HepG2 (cell line): ENCODE measurements around the gene KCNK6. TPM values are rescaled to one million over a fixed set of nuclear protein-coding genes. Genes with fewer than 3 reads are reported as not detected.
A peak's percentile ranks its signal among the peaks of the same experiment; 100 is the strongest.

Experiments used
- AHR ChIP-seq: IDR thresholded peaks from 2 replicates; pipeline ENCODE4 v1.6.1; 2018; ENCODE audit warnings: missing genetic modification reagents, missing compliant biosample characterization
- CCDC6 ChIP-seq: sonication (generic); formaldehyde crosslinking; IDR thresholded peaks from 2 replicates; pipeline ENCODE4 v1.8.1; 2022; ENCODE audit warnings: mild to moderate bottlenecking, missing genetic modification reagents, moderate library complexity
- KDM5B ChIP-seq: sonication (generic); formaldehyde crosslinking; IDR thresholded peaks from 2 replicates; pipeline ENCODE4 v1.4.0; 2020; ENCODE audit warnings: missing genetic modification reagents, mild to moderate bottlenecking, borderline replicate concordance
- NFYC ChIP-seq: IDR thresholded peaks from 2 replicates; pipeline ENCODE4 v1.6.1; 2016; ENCODE audit warnings: missing genetic modification reagents, missing compliant biosample characterization
- NR2F6 ChIP-seq, 2 experiments: IDR thresholded peaks; 2 replicates each; pipeline ENCODE4 v1.6.1; 2016; ENCODE audit warnings: antibody characterized with exemption in 1 of 2, mild to moderate bottlenecking in 1 of 2
- SMARCC2 ChIP-seq: fragments of 450-650 bp; IDR thresholded peaks from 2 replicates; pipeline ENCODE4 v1.6.1; 2017; ENCODE audit warnings: antibody characterized with exemption, mild to moderate bottlenecking
- TAF1 ChIP-seq: sonication (generic); formaldehyde crosslinking; IDR thresholded peaks from 2 replicates; pipeline ENCODE4 v1.4.0; 2020; ENCODE audit warnings: missing genetic modification reagents
- YY1 ChIP-seq: IDR thresholded peaks from 2 replicates; pipeline ENCODE4 v1.6.1; 2011; ENCODE audit warnings: low read length, low read depth, moderate library complexity, mild to moderate bottlenecking; ENCODE audit not compliant: insufficient read depth, insufficient replicate concordance
- ZNF124 ChIP-seq: sonication (generic); formaldehyde crosslinking; IDR thresholded peaks from 2 replicates; pipeline ENCODE4 v1.4.0; 2020; ENCODE audit warnings: missing genetic modification reagents
- ZNF549 ChIP-seq: sonication (generic); formaldehyde crosslinking; IDR thresholded peaks from 2 replicates; pipeline ENCODE4 v1.5.0; 2020; ENCODE audit warnings: missing genetic modification reagents
- ZNF563 ChIP-seq: sonication (generic); formaldehyde crosslinking; IDR thresholded peaks from 2 replicates; pipeline ENCODE4 v1.8.0; 2022; ENCODE audit warnings: mild to moderate bottlenecking, moderate library complexity, missing genetic modification reagents
- ZNF570 ChIP-seq: sonication (generic); formaldehyde crosslinking; IDR thresholded peaks from 2 replicates; pipeline ENCODE4 v1.4.0; 2020; ENCODE audit warnings: mild to moderate bottlenecking, missing genetic modification reagents, borderline replicate concordance
- polyA plus RNA-seq, 8 experiments: library from polyadenylated mRNA; depleted of rRNA in 3 of 8; stranded (reverse) in 7 of 8; unstranded in 1 of 8; fragments of >200 nt; fragmentation: Illumina TruSeq in 4 of 8; extraction: Trizol in 4 of 8; gene quantifications; 2 replicates each; pipeline versions ENCODE4 v1.2.1 to v1.2.3, GENCODE V29; 2011 to 2016; ENCODE audit warnings: low read depth in 4 of 8, missing spikeins in 1 of 8, mixed read lengths in 1 of 8; ENCODE audit not compliant: insufficient read depth in 1 of 8
- total RNA-seq, 5 experiments: library from RNA; depleted of rRNA; stranded (reverse); fragments of >200 nt; fragmentation: Illumina TruSeq; extraction: Trizol; gene quantifications; 2 replicates each; pipeline ENCODE4 v1.2.3, GENCODE V29; 2016; ENCODE audit warnings: low read depth in 1 of 5
- TF ChIP-seq, protein P1 (sequence below): sonication (generic); formaldehyde crosslinking; IDR thresholded peaks from 2 replicates; pipeline ENCODE4 v1.5.1; 2020; ENCODE audit warnings: mild to moderate bottlenecking, missing genetic modification reagents, moderate library complexity
- TF ChIP-seq, protein P2 (sequence below): IDR thresholded peaks from 2 replicates; pipeline ENCODE4 v1.6.1; 2012; ENCODE audit warnings: low read depth, low read length, improper control_type of control experiment
- TF ChIP-seq, protein P3 (sequence below): sonication (generic); formaldehyde crosslinking; IDR thresholded peaks from 2 replicates; pipeline ENCODE4 v1.8.0; 2022; ENCODE audit warnings: mild to moderate bottlenecking, missing genetic modification reagents, borderline replicate concordance
- TF ChIP-seq, protein P4 (sequence below): sonication (generic); formaldehyde crosslinking; IDR thresholded peaks from 2 replicates; pipeline ENCODE4 v1.9.0; 2021; ENCODE audit warnings: missing genetic modification reagents, borderline replicate concordance
- TF ChIP-seq, protein P5 (sequence below): sonication (generic); formaldehyde crosslinking; IDR thresholded peaks from 2 replicates; pipeline ENCODE4 v1.8.1; 2023; ENCODE audit warnings: missing genetic modification reagents, inconsistent platforms, borderline replicate concordance
- TF ChIP-seq, protein P6 (sequence below): sonication (generic); formaldehyde crosslinking; IDR thresholded peaks from 2 replicates; pipeline ENCODE4 v1.8.1; 2023; ENCODE audit warnings: mild to moderate bottlenecking, missing genetic modification reagents

KCNK6 gene
- total and polyA plus RNA-seq, 2 of the 13 experiments (the other 11 are each of a cell fraction or from before 2014, with no cell fraction given): 0.03 TPM; not detected in 1

GRCh38 chr19:38374332-38375097, 54.9 kb downstream of the KCNK6 start, which contains the start of gene PSMD8 (continued):
- TF ChIP-seq NFYC (CRISPR knock-in tag) (peak; percentile 48), NR2F6 (IDR thresholded peaks at IDR 0.05) (no peak), NR2F6 (CRISPR knock-in tag; IDR thresholded peaks at IDR 0.05) (no peak; the same call in 1 of the 2 replicates), TAF1 (CRISPR knock-in tag) (peak; percentile 100), KDM5B (CRISPR knock-in tag) (peak; percentile 92), ZNF124 (CRISPR knock-in tag) (0 out of 2 replicates have a peak, but pooled peaks have one; percentile 13), CCDC6 (peak; percentile 76; the same call in 1 of the 2 replicates), SMARCC2 (no peak), ZNF570 (0 out of 2 replicates have a peak, but pooled peaks have one; percentile 57), ZNF549 (CRISPR knock-in tag) (0 out of 2 replicates have a peak, but pooled peaks have one; percentile 66), ZNF563 (CRISPR knock-in tag) (peak; percentile 72; the same call in 1 of the 2 replicates), AHR (CRISPR knock-in tag) (0 out of 2 replicates have a peak, but pooled peaks have one; percentile 51), YY1 (peak; percentile 95)
- TF ChIP-seq, protein P1, sequence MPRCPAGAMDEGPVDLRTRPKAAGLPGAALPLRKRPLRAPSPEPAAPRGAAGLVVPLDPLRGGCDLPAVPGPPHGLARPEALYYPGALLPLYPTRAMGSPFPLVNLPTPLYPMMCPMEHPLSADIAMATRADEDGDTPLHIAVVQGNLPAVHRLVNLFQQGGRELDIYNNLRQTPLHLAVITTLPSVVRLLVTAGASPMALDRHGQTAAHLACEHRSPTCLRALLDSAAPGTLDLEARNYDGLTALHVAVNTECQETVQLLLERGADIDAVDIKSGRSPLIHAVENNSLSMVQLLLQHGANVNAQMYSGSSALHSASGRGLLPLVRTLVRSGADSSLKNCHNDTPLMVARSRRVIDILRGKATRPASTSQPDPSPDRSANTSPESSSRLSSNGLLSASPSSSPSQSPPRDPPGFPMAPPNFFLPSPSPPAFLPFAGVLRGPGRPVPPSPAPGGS: peak; percentile 59; the same call in 1 of the 2 replicates
- TF ChIP-seq, protein P2, sequence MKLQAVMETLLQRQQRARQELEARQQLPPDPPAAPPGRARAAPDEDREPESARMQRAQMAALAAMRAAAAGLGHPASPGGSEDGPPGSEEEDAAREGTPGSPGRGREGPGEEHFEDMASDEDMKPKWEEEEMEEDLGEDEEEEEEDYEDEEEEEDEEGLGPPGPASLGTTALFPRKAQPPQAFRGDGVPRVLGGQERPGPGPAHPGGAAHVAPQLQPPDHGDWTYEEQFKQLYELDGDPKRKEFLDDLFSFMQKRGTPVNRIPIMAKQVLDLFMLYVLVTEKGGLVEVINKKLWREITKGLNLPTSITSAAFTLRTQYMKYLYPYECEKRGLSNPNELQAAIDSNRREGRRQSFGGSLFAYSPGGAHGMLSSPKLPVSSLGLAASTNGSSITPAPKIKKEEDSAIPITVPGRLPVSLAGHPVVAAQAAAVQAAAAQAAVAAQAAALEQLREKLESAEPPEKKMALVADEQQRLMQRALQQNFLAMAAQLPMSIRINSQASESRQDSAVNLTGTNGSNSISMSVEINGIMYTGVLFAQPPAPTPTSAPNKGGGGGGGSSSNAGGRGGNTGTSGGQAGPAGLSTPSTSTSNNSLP: no peak
- TF ChIP-seq, protein P3, sequence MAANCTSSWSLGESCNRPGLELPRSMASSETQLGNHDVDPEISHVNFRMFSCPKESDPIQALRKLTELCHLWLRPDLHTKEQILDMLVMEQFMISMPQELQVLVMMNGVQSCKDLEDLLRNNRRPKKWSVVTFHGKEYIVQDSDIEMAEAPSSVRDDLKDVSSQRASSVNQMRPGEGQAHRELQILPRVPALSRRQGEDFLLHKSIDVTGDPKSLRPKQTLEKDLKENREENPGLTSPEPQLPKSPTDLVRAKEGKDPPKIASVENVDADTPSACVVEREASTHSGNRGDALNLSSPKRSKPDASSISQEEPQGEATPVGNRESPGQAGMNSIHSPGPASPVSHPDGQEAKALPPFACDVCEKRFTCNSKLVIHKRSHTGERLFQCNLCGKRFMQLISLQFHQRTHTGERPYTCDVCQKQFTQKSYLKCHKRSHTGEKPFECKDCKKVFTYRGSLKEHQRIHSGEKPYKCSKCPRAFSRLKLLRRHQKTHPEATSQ (CRISPR knock-in tag): peak; percentile 67; the same call in 1 of the 2 replicates
- TF ChIP-seq, protein P4, sequence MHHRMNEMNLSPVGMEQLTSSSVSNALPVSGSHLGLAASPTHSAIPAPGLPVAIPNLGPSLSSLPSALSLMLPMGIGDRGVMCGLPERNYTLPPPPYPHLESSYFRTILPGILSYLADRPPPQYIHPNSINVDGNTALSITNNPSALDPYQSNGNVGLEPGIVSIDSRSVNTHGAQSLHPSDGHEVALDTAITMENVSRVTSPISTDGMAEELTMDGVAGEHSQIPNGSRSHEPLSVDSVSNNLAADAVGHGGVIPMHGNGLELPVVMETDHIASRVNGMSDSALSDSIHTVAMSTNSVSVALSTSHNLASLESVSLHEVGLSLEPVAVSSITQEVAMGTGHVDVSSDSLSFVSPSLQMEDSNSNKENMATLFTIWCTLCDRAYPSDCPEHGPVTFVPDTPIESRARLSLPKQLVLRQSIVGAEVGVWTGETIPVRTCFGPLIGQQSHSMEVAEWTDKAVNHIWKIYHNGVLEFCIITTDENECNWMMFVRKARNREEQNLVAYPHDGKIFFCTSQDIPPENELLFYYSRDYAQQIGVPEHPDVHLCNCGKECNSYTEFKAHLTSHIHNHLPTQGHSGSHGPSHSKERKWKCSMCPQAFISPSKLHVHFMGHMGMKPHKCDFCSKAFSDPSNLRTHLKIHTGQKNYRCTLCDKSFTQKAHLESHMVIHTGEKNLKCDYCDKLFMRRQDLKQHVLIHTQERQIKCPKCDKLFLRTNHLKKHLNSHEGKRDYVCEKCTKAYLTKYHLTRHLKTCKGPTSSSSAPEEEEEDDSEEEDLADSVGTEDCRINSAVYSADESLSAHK: no peak
- TF ChIP-seq, protein P5, sequence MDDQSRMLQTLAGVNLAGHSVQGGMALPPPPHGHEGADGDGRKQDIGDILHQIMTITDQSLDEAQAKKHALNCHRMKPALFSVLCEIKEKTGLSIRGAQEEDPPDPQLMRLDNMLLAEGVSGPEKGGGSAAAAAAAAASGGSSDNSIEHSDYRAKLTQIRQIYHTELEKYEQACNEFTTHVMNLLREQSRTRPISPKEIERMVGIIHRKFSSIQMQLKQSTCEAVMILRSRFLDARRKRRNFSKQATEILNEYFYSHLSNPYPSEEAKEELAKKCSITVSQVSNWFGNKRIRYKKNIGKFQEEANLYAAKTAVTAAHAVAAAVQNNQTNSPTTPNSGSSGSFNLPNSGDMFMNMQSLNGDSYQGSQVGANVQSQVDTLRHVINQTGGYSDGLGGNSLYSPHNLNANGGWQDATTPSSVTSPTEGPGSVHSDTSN: peak; percentile 63; the same call in 1 of the 2 replicates
- TF ChIP-seq, protein P6, sequence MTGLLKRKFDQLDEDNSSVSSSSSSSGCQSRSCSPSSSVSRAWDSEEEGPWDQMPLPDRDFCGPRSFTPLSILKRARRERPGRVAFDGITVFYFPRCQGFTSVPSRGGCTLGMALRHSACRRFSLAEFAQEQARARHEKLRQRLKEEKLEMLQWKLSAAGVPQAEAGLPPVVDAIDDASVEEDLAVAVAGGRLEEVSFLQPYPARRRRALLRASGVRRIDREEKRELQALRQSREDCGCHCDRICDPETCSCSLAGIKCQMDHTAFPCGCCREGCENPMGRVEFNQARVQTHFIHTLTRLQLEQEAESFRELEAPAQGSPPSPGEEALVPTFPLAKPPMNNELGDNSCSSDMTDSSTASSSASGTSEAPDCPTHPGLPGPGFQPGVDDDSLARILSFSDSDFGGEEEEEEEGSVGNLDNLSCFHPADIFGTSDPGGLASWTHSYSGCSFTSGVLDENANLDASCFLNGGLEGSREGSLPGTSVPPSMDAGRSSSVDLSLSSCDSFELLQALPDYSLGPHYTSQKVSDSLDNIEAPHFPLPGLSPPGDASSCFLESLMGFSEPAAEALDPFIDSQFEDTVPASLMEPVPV (CRISPR knock-in tag): peak; percentile 94
